ENCODE measurements around the gene PHF2.

Gene PHF2

DNA sequence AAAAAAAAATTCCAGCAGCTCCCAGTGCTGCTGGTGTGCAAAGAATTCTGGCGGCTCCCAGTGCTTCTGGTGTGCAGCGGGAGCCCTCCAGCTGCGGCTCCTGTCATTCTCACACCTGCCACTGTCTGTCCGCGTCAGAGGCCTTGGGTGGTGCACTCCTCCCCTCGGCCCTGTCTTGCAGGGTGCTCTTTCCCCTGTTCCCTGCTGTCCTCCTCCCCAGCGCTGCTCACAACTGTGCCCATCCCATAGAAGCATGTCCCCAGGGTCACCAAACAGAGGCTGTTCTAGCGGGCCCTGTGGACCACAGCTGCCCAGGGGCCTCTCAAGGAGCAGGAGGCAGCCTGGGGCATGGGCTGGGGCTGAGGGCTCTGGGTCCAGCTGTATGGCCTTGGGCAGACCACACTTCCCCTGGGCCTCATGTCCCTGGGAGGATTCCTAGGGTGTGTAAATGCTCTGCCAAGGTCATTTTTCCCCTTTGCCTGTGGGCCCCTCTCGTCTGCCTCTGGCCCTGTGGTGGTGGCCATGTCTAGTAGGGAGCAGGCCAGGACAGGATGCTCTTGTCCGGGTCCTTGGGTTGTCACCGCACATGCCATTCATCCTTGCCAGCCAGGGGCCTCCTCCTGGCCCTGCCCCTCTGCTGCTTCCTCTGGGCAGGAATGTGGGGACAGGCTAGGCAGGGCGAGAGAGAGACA is 68.2 kb downstream of the PHF2 start:
- no peak overlapping the region for H3K4me2 ChIP-seq (ENCODE audit: low read length)
- H2BK12ac ChIP-seq (ENCODE audit: low read length), result no peak overlapping the region
- no peak overlapping the region for H3K4me3 ChIP-seq (ENCODE audit: low read depth, low read length)
- H4K12ac ChIP-seq (ENCODE audit: low read depth, low read length), result no peak overlapping the region
- H3K14ac ChIP-seq (ENCODE audit: low read length), result no peak overlapping the region
- no peaks in the 10 kb centered on the region for H3K9me3 ChIP-seq (ENCODE audit: insufficient read depth, low read depth, low read length)
- peak; percentile 24 to 31 for DNase-seq
- H3K23ac ChIP-seq (ENCODE audit: low read length), result no peak overlapping the region
- H3K4ac ChIP-seq (ENCODE audit: low read depth, low read length), result no peak overlapping the region
- H3K27me3 ChIP-seq (ENCODE audit: insufficient read depth, low read length), result no peaks in the 10 kb centered on the region
- H2BK120ac ChIP-seq (ENCODE audit: insufficient read depth, low read length, poor library complexity), result no peak overlapping the region
- H2AFZ ChIP-seq (ENCODE audit: insufficient read depth, low read length, poor library complexity), result no peak overlapping the region
- no CpG with 5 or more reads among the region's 12 CpGs for WGBS (ENCODE audit: extremely low coverage, insufficient coverage, insufficient read length)
- no peak overlapping the region for H2BK5ac ChIP-seq (ENCODE audit: low read depth, low read length, poor library complexity)
- H4K8ac ChIP-seq (ENCODE audit: low read depth, low read length), result no peak overlapping the region
- H3K79me1 ChIP-seq (ENCODE audit: low read length), result no peaks in the 10 kb centered on the region
- H3K4me1 ChIP-seq (ENCODE audit: control insufficient read depth in 1 of 2, insufficient read depth in 2 of 2, low read length in 2 of 2), result peaks cover 0 to 2% of the 10 kb centered on the region in 2 experiments
- no peak overlapping the region for H4K91ac ChIP-seq (ENCODE audit: low read depth, low read length)
- no peak overlapping the region for H3K9ac ChIP-seq (ENCODE audit: low read length)
- no peaks in the 10 kb centered on the region for H3K79me2 ChIP-seq (ENCODE audit: control insufficient read depth, insufficient read depth, low read length, poor library complexity)
- H3K27ac ChIP-seq (ENCODE audit: low read depth, low read length), result no peak overlapping the region
- H2AK5ac ChIP-seq (ENCODE audit: low read length), result no peak overlapping the region
- peaks cover 20 to 27% of the 10 kb centered on the region in 2 experiments for H3K36me3 ChIP-seq (ENCODE audit: control insufficient read depth in 1 of 2, insufficient read depth in 2 of 2, low read length in 2 of 2)
- H3K18ac ChIP-seq (ENCODE audit: low read length), result no peak overlapping the region

DNA sequence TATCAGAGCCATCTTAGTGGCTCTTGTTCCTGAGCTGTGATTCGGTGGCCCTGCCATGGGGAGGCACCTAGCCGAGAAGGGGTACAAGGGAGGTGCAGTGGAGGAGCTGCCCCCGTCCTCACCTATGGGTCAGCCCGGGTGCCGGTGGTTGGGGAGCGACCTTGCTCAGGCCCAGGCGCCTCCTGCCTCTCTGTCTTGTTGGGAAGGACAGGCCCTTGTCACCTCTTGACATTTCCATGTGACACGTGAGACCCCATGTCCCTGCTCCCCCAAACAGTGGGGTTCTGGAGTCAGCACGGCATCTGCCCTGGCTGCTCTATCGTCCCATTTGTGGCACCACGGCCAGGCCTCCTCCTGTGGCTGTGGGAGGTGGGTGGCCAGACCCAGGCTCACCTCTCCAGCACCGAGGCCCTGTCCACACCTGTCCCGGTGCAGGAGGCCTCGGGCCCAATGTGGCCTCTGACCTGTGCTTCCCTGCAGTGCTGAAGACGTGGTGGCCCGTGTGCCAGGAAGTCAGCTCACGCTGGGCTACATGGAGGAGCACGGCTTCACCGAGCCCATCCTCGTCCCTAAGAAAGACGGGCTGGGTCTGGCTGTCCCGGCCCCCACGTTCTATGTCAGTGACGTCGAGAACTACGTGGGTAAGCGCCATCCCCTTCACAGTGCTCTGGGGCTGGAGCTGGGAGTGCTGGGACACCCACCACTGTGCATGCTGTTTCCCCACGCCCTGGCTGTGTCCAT is 68.9 kb downstream of the PHF2 start:
- H3K27ac ChIP-seq (ENCODE audit: low read depth, low read length), result no peak overlapping the region
- H2BK5ac ChIP-seq (ENCODE audit: low read depth, low read length, poor library complexity), result no peak overlapping the region
- H3K27me3 ChIP-seq (ENCODE audit: insufficient read depth, low read length), result no peaks in the 10 kb centered on the region
- H2BK12ac ChIP-seq (ENCODE audit: low read length), result no peak overlapping the region
- H3K4me1 ChIP-seq (ENCODE audit: control insufficient read depth in 1 of 2, insufficient read depth in 2 of 2, low read length in 2 of 2), result peaks cover 0 to 2% of the 10 kb centered on the region in 2 experiments
- DNase-seq, result no peak
- no peak overlapping the region for H3K23ac ChIP-seq (ENCODE audit: low read length)
- no peak overlapping the region for H3K4me2 ChIP-seq (ENCODE audit: low read length)
- H2BK120ac ChIP-seq (ENCODE audit: insufficient read depth, low read length, poor library complexity), result no peak overlapping the region
- H3K9me3 ChIP-seq (ENCODE audit: insufficient read depth, low read depth, low read length), result peaks cover 3% of the 10 kb centered on the region
- no peak overlapping the region for H3K9ac ChIP-seq (ENCODE audit: low read length)
- no peaks in the 10 kb centered on the region for H3K79me1 ChIP-seq (ENCODE audit: low read length)
- WGBS (ENCODE audit: extremely low coverage, insufficient coverage, insufficient read length), result no CpG with 5 or more reads among the region's 28 CpGs
- H2AFZ ChIP-seq (ENCODE audit: insufficient read depth, low read length, poor library complexity), result no peak overlapping the region
- no peaks in the 10 kb centered on the region for H3K79me2 ChIP-seq (ENCODE audit: control insufficient read depth, insufficient read depth, low read length, poor library complexity)
- H4K8ac ChIP-seq (ENCODE audit: low read depth, low read length), result no peak overlapping the region
- no peak overlapping the region for H4K12ac ChIP-seq (ENCODE audit: low read depth, low read length)
- H2AK5ac ChIP-seq (ENCODE audit: low read length), result no peak overlapping the region
- no peak overlapping the region for H3K4ac ChIP-seq (ENCODE audit: low read depth, low read length)
- H3K4me3 ChIP-seq (ENCODE audit: low read depth, low read length), result no peak overlapping the region
- peaks cover 26 to 34% of the 10 kb centered on the region in 2 experiments for H3K36me3 ChIP-seq (ENCODE audit: control insufficient read depth in 1 of 2, insufficient read depth in 2 of 2, low read length in 2 of 2)
- H4K91ac ChIP-seq (ENCODE audit: low read depth, low read length), result no peak overlapping the region
- H3K18ac ChIP-seq (ENCODE audit: low read length), result no peak overlapping the region
- no peak overlapping the region for H3K14ac ChIP-seq (ENCODE audit: low read length)

DNA sequence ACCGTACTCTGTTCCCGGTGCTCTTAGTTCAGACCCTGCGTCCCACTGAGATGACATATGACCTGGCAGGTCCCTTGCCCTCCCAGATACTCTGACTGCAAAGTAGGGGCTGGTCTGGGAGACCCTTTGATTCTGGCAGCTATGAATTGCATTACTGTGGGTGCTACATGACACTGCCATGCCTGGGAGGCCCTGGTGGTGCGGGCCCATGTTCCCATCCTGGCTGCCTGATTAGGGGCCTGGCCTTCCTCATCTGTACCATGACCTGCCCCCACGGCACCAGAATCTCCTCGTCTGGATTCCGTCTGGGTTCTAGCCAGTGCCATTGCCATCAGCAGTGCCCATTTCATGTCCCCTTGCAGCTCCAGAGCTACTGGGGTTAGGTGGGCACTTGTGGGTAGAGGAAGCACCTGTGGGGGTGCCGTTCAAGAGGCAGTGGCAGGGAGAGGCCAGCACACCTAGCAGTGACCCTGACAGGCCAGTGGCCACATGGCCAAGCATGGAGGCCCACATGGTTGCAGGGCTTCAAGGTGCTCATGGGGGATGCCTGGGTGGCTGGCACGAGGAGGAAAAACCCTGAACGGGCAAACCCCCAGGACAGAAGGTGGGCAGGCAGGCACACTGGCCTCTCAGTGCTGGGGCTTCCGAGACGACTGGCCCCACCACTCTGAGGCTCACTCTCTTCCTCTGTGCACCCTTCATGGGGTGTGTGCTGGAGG is 69.7 kb downstream of the PHF2 start:
- no peak for DNase-seq
- peaks cover 0 to 2% of the 10 kb centered on the region in 2 experiments for H3K4me1 ChIP-seq (ENCODE audit: control insufficient read depth in 1 of 2, insufficient read depth in 2 of 2, low read length in 2 of 2)
- H3K79me1 ChIP-seq (ENCODE audit: low read length), result no peaks in the 10 kb centered on the region
- H4K91ac ChIP-seq (ENCODE audit: low read depth, low read length), result no peak overlapping the region
- no peak overlapping the region for H3K23ac ChIP-seq (ENCODE audit: low read length)
- no peak overlapping the region for H3K4ac ChIP-seq (ENCODE audit: low read depth, low read length)
- no peaks in the 10 kb centered on the region for H3K79me2 ChIP-seq (ENCODE audit: control insufficient read depth, insufficient read depth, low read length, poor library complexity)
- H3K9me3 ChIP-seq (ENCODE audit: insufficient read depth, low read depth, low read length), result peaks cover 6% of the 10 kb centered on the region
- no peak overlapping the region for H2BK12ac ChIP-seq (ENCODE audit: low read length)
- H2AFZ ChIP-seq (ENCODE audit: insufficient read depth, low read length, poor library complexity), result no peak overlapping the region
- H3K4me2 ChIP-seq (ENCODE audit: low read length), result no peak overlapping the region
- H3K14ac ChIP-seq (ENCODE audit: low read length), result no peak overlapping the region
- H2BK120ac ChIP-seq (ENCODE audit: insufficient read depth, low read length, poor library complexity), result no peak overlapping the region
- H2AK5ac ChIP-seq (ENCODE audit: low read length), result no peak overlapping the region
- peaks cover 30 to 38% of the 10 kb centered on the region in 2 experiments for H3K36me3 ChIP-seq (ENCODE audit: control insufficient read depth in 1 of 2, insufficient read depth in 2 of 2, low read length in 2 of 2)
- H3K27me3 ChIP-seq (ENCODE audit: insufficient read depth, low read length), result no peaks in the 10 kb centered on the region
- no peak overlapping the region for H2BK5ac ChIP-seq (ENCODE audit: low read depth, low read length, poor library complexity)
- no peak overlapping the region for H3K27ac ChIP-seq (ENCODE audit: low read depth, low read length)
- no CpG with 5 or more reads among the region's 12 CpGs for WGBS (ENCODE audit: extremely low coverage, insufficient coverage, insufficient read length)
- H4K8ac ChIP-seq (ENCODE audit: low read depth, low read length), result no peak overlapping the region
- H3K4me3 ChIP-seq (ENCODE audit: low read depth, low read length), result no peak overlapping the region
- no peak overlapping the region for H4K12ac ChIP-seq (ENCODE audit: low read depth, low read length)
- H3K9ac ChIP-seq (ENCODE audit: low read length), result no peak overlapping the region
- H3K18ac ChIP-seq (ENCODE audit: low read length), result no peak overlapping the region

DNA sequence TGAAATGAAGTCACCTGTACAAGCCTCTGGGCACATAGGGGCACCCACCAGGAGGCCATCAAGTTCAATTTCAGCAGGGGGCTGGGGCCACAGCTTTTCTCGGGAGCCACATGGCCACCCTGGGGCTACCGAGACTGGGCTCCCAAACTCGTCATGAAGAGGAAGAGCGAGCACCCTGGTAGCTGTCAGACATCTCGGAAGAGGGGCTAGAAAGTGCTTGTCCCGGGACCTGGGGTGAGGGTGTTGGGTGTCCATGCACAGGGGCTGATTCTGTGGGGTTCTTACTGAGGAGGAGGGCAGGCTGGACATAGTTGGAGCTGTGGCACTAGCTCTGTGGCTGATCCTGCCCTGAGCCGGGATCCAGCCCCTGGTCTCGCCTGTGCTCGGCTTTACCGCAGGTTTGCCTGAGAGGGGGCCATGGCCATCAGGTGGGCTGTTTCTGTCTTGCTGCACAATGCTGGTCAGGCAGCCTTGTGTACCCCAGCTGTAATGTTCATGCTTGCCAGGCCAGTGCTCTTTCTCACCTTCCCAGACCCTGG is 70.3 kb downstream of the PHF2 start:
- no peak overlapping the region for H4K91ac ChIP-seq (ENCODE audit: low read depth, low read length)
- H2BK5ac ChIP-seq (ENCODE audit: low read depth, low read length, poor library complexity), result no peak overlapping the region
- H2BK12ac ChIP-seq (ENCODE audit: low read length), result no peak overlapping the region
- no peak overlapping the region for H2BK120ac ChIP-seq (ENCODE audit: insufficient read depth, low read length, poor library complexity)
- peaks cover 6% of the 10 kb centered on the region for H3K9me3 ChIP-seq (ENCODE audit: insufficient read depth, low read depth, low read length)
- no peak overlapping the region for H3K4ac ChIP-seq (ENCODE audit: low read depth, low read length)
- H3K4me1 ChIP-seq (ENCODE audit: control insufficient read depth in 1 of 2, insufficient read depth in 2 of 2, low read length in 2 of 2), result peaks cover 0 to 2% of the 10 kb centered on the region in 2 experiments
- H3K23ac ChIP-seq (ENCODE audit: low read length), result no peak overlapping the region
- no peaks in the 10 kb centered on the region for H3K79me1 ChIP-seq (ENCODE audit: low read length)
- no peak for DNase-seq
- no peaks in the 10 kb centered on the region for H3K27me3 ChIP-seq (ENCODE audit: insufficient read depth, low read length)
- peaks cover 37 to 38% of the 10 kb centered on the region in 2 experiments for H3K36me3 ChIP-seq (ENCODE audit: control insufficient read depth in 1 of 2, insufficient read depth in 2 of 2, low read length in 2 of 2)
- no peak overlapping the region for H3K9ac ChIP-seq (ENCODE audit: low read length)
- H3K18ac ChIP-seq (ENCODE audit: low read length), result no peak overlapping the region
- no peak overlapping the region for H4K8ac ChIP-seq (ENCODE audit: low read depth, low read length)
- no peak overlapping the region for H3K27ac ChIP-seq (ENCODE audit: low read depth, low read length)
- no peaks in the 10 kb centered on the region for H3K79me2 ChIP-seq (ENCODE audit: control insufficient read depth, insufficient read depth, low read length, poor library complexity)
- WGBS (ENCODE audit: extremely low coverage, insufficient coverage, insufficient read length), result no CpG with 5 or more reads among the region's 10 CpGs
- no peak overlapping the region for H2AFZ ChIP-seq (ENCODE audit: insufficient read depth, low read length, poor library complexity)
- no peak overlapping the region for H4K12ac ChIP-seq (ENCODE audit: low read depth, low read length)
- no peak overlapping the region for H3K4me2 ChIP-seq (ENCODE audit: low read length)
- H3K4me3 ChIP-seq (ENCODE audit: low read depth, low read length), result no peak overlapping the region
- H2AK5ac ChIP-seq (ENCODE audit: low read length), result no peak overlapping the region
- no peak overlapping the region for H3K14ac ChIP-seq (ENCODE audit: low read length)
